H7 (cell line): ENCODE results near the gene NPY4R2. TPM values are rescaled to one million over a fixed set of nuclear protein-coding genes. Genes with fewer than 3 reads are reported as not detected.
"Not testable (repeated sequence)": the region's sequence is repeated elsewhere in the genome, so short reads cannot be mapped to it uniquely, and the experiment has no call there.

Experiments
- DNase-seq: peaks from one replicate; pipeline ENCODE4 v3.0.0; 2012
- H3K27me3 ChIP-seq: 2 replicates; pipeline ENCODE4 v1.6.0; 2011; ENCODE audit warnings: mild to moderate bottlenecking, low read length; ENCODE audit not compliant: control insufficient read depth, insufficient read depth
- H3K36me3 ChIP-seq: replicated peaks from 2 replicates; pipeline ENCODE4 v1.5.1; 2011; ENCODE audit warnings: low read length; ENCODE audit not compliant: control insufficient read depth, insufficient read depth
- H3K4me3 ChIP-seq: 2 replicates; pipeline ENCODE4 v1.5.1; 2011; ENCODE audit warnings: low read depth, mild to moderate bottlenecking, control low read depth, low read length, moderate library complexity; ENCODE audit not compliant: insufficient read depth
- total RNA-seq: library from RNA; depleted of rRNA; stranded (reverse); fragments of >200 nt; shearing (Covaris generic); gene quantifications from 2 replicates; pipeline ENCODE4 v1.2.3, GENCODE V29; 2014

Gene NPY4R2
- total RNA-seq, 1 experiment from 2014 or later, result 0.17 TPM

DNA sequence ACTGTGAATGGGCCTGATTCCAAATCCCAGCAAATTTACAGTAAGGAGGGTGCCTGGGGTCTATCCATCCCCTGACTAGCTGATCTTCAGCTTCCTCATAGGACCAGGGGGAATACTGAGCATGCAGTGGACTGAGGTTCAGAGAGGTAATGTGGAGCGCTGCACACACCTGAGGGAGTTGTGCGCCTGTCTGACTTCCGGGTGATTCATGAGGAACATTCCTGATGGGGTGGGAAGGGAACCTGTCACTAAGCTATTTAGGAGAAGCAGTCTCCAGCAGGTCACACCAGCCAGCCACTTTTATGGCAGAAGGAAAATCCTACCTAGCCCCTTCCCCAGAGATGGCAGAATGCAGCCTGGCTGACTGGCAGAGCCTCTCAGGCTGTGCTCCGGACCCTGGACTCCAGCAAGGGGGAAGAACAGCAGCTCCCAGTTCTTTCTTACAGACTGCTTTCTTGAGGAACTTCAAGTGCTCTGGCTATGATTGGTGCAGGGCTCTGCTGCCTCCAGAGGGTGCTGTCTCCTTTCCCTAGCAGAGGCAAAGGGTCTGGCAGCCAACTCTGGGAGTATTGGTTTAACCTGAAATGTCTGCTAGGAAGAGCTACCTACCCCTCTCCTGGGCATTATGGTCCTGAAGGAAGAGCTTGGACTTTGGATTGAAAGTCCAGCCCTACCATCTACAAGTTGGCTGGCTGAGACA is 2.5 kb upstream of the NPY4R2 start:
- not testable (repeated sequence) for DNase-seq, H3K4me3 ChIP-seq, H3K27me3 ChIP-seq, H3K36me3 ChIP-seq

DNA sequence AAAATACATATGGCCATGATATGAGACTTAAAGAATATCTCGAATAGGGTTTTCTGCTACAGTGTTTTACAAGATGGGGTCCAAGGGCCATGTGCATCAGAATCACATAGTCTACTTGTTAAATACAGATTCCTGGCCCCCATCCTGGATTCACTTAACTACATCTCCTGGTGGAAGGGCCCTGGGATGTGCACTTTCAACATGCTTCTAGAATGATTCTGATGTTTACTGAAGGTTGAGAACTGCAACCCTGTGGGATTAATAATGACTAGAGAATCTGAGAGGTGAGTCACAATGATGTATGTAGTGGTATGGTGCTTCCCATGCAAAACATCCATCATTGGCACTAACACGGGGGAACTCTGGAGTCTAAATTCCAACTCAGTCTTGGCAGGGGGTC is 2.1 kb downstream of the NPY4R2 start:
- not testable (repeated sequence) for DNase-seq, H3K4me3 ChIP-seq, H3K27me3 ChIP-seq, H3K36me3 ChIP-seq

DNA sequence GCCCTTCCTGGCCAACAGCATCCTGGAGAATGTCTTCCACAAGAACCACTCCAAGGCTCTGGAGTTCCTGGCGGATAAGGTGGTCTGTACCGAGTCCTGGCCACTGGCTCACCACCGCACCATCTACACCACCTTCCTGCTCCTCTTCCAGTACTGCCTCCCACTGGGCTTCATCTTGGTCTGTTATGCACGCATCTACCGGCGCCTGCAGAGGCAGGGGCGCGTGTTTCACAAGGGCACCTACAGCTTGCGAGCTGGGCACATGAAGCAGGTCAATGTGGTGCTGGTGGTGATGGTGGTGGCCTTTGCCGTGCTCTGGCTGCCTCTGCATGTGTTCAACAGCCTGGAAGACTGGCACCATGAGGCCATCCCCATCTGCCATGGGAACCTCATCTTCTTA is 4.0 kb downstream of the NPY4R2 start:
- not testable (repeated sequence) for H3K36me3 ChIP-seq, H3K4me3 ChIP-seq, H3K27me3 ChIP-seq, DNase-seq

DNA sequence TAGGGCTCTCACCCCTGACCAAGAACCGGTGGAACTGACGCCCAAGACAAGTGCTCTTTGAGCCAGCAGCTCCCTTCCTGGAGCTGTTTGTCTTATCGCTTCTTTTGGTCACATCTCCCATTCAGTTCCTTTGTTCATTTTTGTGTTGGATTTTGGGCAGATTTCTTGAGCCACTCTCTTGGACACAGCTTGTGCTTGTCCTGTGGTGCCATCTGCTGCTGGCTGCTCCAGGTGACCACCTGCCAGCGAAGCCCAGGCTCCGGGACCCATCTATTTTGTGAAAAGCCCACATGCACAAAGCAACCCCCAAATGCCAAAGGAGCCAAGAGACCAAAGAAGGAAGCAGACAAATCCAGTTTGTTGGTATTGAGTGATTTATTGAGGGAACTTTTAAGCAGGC is 6.2 kb downstream of the NPY4R2 start:
- not testable (repeated sequence) for H3K4me3 ChIP-seq, H3K27me3 ChIP-seq, DNase-seq, H3K36me3 ChIP-seq

DNA sequence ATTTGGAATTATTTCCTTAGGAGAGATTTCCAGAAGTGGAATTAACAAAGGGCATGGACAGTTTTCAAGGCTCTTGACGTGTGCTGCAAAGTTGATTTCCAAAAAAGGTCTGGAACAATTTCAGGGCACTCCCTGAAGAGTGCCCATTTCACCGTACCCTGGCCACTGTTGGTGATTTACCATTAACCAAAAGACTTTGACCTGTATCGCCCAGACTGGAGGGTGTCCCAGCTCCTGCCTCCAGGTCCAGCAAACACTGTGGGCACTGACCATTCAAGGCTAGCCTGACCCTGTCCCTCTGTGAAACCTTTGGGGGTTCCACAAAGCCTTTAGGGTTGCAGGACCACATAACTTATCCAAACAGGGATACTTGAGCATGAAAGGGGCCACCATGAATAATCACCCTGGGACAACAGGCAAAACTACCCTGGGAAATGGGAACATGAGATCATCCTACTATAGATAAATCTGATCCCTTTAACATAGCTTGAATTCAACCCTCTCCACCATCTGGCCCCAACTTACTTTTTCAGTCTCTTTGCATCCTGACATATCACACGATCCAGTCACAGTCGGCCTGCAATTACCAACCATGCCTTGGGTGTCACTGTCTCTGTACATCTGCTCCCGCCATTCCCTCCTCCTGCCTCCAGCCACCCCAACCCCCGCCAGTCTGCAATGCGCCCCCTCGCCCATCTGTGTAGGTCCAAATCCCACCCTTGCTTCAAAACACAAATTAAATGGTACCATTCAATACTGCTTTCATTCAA is 8.9 kb downstream of the NPY4R2 start:
- H3K27me3 ChIP-seq, DNase-seq, H3K4me3 ChIP-seq, H3K36me3 ChIP-seq: not testable (repeated sequence)

DNA sequence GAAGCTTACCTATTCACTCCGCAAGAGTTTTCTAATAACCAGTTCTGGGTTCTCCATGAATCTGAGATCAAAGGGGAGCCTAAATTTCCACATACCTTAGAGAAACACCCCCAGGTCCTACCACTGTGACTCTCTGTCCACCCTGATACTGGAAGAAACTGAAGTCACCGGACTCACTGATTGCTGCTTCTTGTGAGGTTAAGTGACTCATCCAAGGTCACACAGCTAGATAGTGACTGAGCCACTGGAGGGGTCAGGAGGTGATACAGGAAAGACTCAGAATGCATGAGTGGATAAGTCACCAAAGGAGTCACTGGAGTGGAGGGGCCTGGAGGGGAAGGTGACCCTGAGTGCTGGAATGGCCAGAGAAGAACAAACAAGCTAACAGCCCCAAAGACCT is 9.8 kb downstream of the NPY4R2 start:
- not testable (repeated sequence) for H3K36me3 ChIP-seq, H3K4me3 ChIP-seq, DNase-seq, H3K27me3 ChIP-seq

DNA sequence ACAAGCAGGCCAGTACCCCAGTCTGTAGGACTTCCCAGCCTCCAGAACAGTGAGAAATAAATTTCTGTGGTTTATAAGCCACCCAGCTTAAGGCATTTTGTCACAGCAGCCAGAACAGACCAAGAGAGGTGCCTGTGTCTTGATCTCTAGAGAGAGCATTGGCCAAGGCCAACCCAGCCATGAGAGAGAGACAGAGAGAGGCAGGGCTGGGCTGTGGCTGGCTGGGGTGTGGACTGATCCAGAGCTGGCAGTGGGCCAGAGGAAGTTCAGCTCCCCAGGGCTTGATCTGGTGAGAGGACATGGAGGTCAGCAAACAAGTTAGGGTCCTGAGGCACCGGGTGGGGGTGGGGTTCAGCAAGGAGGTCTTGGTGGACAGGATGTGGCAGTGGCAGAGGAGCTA is 14.4 kb downstream of the NPY4R2 start:
- H3K4me3 ChIP-seq, H3K36me3 ChIP-seq, DNase-seq, H3K27me3 ChIP-seq: not testable (repeated sequence)

DNA sequence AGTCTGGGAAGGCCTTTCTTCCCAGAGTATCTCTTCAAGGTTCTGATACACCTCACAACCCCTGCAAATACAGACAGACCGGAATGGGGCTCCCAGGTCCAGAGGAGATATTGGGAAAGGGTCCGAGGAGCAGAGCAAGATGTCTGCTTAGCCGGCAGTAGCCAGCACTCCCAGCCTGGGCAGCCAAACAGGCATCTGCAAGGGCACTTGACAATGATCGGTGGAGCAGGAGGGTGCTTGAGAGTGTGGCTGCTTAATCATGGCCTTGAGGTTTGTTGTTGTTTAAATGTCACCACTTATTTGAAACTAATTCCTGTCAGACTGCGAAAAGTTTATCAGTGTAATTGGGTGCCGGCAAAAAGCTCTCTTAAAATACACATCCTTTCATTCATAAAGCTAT is 15.0 kb downstream of the NPY4R2 start:
- H3K27me3 ChIP-seq, DNase-seq, H3K4me3 ChIP-seq, H3K36me3 ChIP-seq: not testable (repeated sequence)

DNA sequence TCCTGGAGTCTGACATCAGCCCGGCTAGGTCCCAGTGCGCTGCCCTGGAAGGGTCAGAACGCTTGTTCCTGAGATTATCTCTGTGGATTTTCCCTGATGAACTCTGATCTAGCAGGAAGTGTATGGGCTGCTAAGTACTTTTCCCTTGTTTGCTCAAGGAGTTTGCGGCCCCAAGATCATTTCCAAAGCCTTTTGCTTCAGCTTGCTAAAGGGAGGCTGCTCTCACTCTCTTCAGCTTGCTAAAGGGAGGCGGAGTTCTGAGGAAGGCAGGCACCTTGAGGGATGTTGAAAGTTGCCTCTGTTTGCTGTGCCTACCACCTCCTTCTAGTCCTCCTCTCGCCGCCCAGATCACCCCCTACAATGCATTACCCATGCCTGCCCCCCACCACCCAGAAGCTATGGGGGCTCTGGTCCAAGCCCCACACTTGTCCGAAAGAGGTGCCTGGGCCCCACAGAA is 18.3 kb downstream of the NPY4R2 start:
- not testable (repeated sequence) for DNase-seq, H3K36me3 ChIP-seq, H3K4me3 ChIP-seq, H3K27me3 ChIP-seq

DNA sequence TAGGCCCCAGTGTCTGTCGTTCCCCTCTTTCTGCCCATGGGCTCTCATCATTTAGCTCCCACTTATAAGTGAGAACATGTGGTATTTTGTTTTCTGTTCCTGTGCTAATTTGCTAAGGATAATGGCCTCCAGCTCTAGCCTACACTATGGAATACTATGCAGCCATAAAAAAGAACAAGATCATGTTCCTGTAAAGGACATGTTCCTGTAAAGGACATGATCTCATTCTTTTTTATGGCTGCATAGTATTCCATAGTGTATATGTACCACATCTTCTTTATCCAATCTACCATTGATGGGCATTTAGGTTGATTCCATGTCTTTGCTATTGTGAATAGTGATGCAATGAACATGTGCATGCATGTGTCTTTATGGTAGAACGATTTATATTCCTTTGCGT is 19.2 kb downstream of the NPY4R2 start:
- H3K4me3 ChIP-seq, DNase-seq, H3K27me3 ChIP-seq, H3K36me3 ChIP-seq: not testable (repeated sequence)

DNA sequence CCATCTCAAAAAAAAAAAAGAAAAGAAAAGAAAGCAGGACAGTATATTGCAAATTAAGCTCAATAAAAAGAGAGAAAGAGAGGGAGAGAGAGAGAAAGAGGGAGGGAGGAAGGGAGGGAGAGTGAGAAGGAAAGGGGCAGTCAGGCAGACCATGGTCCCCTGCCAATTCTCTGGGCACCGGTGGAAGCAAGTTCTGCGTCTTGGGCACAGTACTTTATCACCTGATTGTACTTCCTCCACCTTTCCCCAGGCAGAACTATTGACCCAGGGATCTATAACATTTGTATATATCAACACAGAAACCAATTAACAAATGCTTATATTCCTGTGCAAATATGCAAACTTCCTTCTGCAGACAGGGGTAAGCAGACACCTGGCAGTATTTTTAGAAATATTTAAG is 22.4 kb downstream of the NPY4R2 start:
- not testable (repeated sequence) for H3K36me3 ChIP-seq, H3K27me3 ChIP-seq, DNase-seq, H3K4me3 ChIP-seq

DNA sequence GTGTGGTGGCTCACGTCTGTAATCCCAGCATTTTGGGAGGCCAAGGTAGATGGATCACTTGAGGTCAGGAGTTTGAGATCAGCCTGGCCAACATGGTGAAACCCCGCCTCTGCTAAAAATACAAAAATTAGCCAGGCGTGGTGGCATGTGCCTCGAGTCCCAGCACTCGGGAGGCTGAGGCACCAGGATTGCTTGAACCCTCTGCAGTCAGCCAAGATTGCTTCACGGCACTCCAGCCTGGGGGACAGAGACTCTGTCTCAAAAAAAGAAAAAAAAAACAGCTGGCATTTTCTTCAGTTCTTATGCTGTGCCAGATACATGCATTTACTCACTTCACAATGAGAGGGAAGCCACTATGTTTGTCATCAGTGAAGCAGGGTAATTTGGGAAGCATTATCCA is 22.9 kb downstream of the NPY4R2 start:
- H3K36me3 ChIP-seq, DNase-seq, H3K27me3 ChIP-seq: not testable (repeated sequence)

DNA sequence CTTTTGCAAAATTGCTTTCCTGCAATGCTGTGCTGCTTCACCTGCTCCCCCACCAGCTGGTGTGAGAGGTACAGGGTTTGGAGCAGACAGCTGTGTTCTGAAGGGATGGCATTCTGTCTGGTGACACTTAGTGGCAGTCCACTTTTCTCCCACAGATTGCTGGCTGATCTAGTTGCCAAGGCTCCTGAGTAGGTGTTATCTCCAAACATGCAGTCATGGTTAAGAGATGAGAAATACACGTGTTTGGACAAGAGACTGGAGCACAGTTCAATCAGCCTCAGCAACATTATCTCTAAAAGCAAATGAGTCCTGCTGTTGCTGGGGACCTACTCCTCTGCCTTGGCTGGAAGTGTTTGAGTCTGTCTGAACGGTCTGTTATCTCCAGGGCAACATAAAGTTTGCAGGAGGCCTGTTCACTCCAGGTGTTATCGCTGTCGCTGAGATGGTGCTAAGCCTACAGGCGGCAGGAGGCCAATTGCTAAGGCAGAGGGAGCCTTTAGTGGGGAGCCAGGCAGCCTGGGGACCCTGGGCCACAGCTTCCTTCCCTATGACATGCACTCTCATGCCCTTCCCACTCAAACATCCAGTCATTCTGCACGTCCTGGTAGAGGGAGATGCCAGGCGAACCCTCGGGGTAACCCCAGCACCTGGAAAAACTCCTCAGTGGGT is 24.0 kb downstream of the NPY4R2 start:
- H3K36me3 ChIP-seq, H3K27me3 ChIP-seq, H3K4me3 ChIP-seq: not testable (repeated sequence)
- DNase-seq, result peak; percentile 1

More for the DNA sequence above, 22.9 kb downstream of the NPY4R2 start:
- H3K4me3 ChIP-seq, result not testable (repeated sequence)

DNA sequence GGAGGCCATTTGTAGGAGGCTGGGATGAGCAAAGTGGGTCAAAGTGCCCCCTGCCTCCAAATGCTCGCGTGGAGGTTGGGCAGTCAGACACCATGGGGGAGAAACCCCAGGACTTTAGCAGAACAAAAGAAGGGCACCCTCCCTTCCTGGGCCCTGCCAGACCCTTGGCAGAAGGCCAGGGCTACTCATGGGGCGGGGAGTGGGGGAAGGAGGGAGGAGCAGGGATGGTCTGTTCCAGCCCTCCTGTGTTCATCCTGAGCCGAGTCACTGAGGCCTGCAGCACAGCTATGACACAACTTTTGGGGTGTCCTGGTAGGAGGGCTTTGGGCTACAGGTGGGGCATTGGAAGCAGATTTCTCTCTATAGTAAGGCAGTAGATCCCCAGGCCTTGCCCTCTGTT is 24.9 kb downstream of the NPY4R2 start:
- H3K4me3 ChIP-seq, H3K36me3 ChIP-seq: not testable (repeated sequence)

DNA sequence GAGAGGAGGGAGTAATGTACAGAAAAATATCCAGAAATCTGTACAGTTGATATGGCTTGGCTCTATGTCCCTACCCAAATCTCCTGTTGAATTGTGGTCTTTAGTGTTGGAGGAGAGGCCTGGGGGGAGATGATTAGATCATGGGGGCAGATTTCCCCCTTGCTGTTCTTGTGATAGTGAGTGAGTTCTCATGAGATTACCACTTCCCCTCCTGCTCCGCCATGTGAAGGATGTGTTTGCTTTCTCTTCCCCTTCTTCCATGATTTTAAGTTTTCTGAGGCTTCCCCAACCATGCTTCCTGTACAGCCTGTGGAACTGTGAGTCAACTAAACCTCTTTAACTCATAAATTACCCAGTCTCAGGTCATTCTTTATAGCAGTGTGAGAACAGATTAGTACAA is 29.0 kb downstream of the NPY4R2 start:
- not testable (repeated sequence) for H3K27me3 ChIP-seq, DNase-seq, H3K36me3 ChIP-seq, H3K4me3 ChIP-seq

More for the DNA sequence above, 24.9 kb downstream of the NPY4R2 start:
- DNase-seq, H3K27me3 ChIP-seq: not testable (repeated sequence)
